HEK293 (cell line): Measurements from ENCODE around the gene SHISAL1.
"Not testable (repeated sequence)": the region's sequence is repeated elsewhere in the genome, so short reads cannot be mapped to it uniquely, and the experiment has no call there.

Experiments used
- CTCF ChIA-PET: fragments of 350-600 bp; formaldehyde crosslinking; extraction: SDS; loops from one replicate; lab custom pipeline; 2021; ENCODE audit warnings: antibody characterized with exemption; lab: Yijun Ruan, JAX
- POLR2A ChIA-PET: fragments of 300-600 bp; formaldehyde crosslinking; extraction: SDS; loops from one replicate; lab custom pipeline; 2020; ENCODE audit warnings: antibody characterized with exemption, inconsistent platforms; lab: Yijun Ruan, JAX
- H3K27ac ChIP-seq: fragments of 200-500 bp; sonication (Bioruptor generic); 2 replicates; pipeline ENCODE4 v1.5.1; 2014; ENCODE audit warnings: low read depth, low read length, control low read depth, inconsistent platforms; ENCODE audit errors: extremely low read depth
- H3K36me3 ChIP-seq, 2 experiments: fragments of 200-500 bp in 1 of 2; sonication (Bioruptor generic) in 1 of 2; 1 replicate in 1 of 2; 2 replicates in 1 of 2; pipeline ENCODE4 v1.5.1; 2014 to 2017; ENCODE audit warnings: inconsistent platforms in 2 of 2, low read length in 2 of 2; ENCODE audit not compliant: control insufficient read depth in 2 of 2, insufficient read depth in 1 of 2
- H3K4me1 ChIP-seq: fragments of 200-500 bp; sonication (Bioruptor generic); 2 replicates; pipeline ENCODE4 v1.5.1; 2014; ENCODE audit warnings: mild to moderate bottlenecking, low read length, inconsistent platforms; ENCODE audit not compliant: control insufficient read depth, insufficient read depth
- H3K4me3 ChIP-seq: 2 replicates; pipeline ENCODE4 v1.5.1; 2011; ENCODE audit warnings: low read depth, mild to moderate bottlenecking, control low read depth, low read length, moderate library complexity
- H3K9me3 ChIP-seq: fragments of 200-500 bp; sonication (Bioruptor generic); 2 replicates; pipeline ENCODE4 v1.5.1; 2014; ENCODE audit warnings: low read depth, low read length, inconsistent platforms; ENCODE audit not compliant: control insufficient read depth, insufficient read depth
- AEBP2 ChIP-seq: fragments of 450-650 bp; formaldehyde crosslinking; IDR thresholded peaks from 2 replicates; pipeline ENCODE4 v1.5.1; 2016; ENCODE audit warnings: missing biosample characterization, missing genetic modification characterization, borderline replicate concordance
- MZF1 ChIP-seq: fragments of 450-650 bp; formaldehyde crosslinking; IDR thresholded peaks from 2 replicates; pipeline ENCODE4 v1.5.1; 2017; ENCODE audit warnings: missing biosample characterization, missing genetic modification characterization, borderline replicate concordance
- PRDM6 ChIP-seq: fragments of 450-650 bp; formaldehyde crosslinking; IDR thresholded peaks from 2 replicates; pipeline ENCODE4 v1.5.1; 2017; ENCODE audit warnings: missing biosample characterization, missing genetic modification characterization
- SCRT1 ChIP-seq: fragments of 450-650 bp; formaldehyde crosslinking; IDR thresholded peaks from 2 replicates; pipeline ENCODE4 v1.5.1; 2016; ENCODE audit warnings: missing biosample characterization, missing genetic modification characterization, borderline replicate concordance
- ZNF133 ChIP-seq: fragments of 450-650 bp; formaldehyde crosslinking; IDR thresholded peaks from 2 replicates; pipeline ENCODE4 v1.5.1; 2016; ENCODE audit warnings: missing biosample characterization, missing genetic modification characterization
- ZNF311 ChIP-seq: fragments of 450-650 bp; formaldehyde crosslinking; IDR thresholded peaks from 2 replicates; pipeline ENCODE4 v1.5.1; 2017; ENCODE audit warnings: missing biosample characterization, missing genetic modification characterization, borderline replicate concordance
- ZNF335 ChIP-seq: fragments of 450-650 bp; formaldehyde crosslinking; conservative IDR thresholded peaks from 2 replicates; pipeline ENCODE4 v1.5.1; 2016; ENCODE audit warnings: missing biosample characterization, missing genetic modification characterization
- ZNF423 ChIP-seq: fragments of 450-650 bp; formaldehyde crosslinking; IDR thresholded peaks from 2 replicates; pipeline ENCODE4 v1.5.1; 2016; ENCODE audit warnings: missing biosample characterization, missing genetic modification characterization
- ZNF548 ChIP-seq: fragments of 450-650 bp; formaldehyde crosslinking; IDR thresholded peaks from 2 replicates; pipeline ENCODE4 v1.5.1; 2016; ENCODE audit warnings: missing biosample characterization, missing genetic modification characterization
- ZNF561 ChIP-seq: fragments of 450-650 bp; IDR thresholded peaks from 2 replicates; pipeline ENCODE4 v1.5.1; 2018; ENCODE audit warnings: missing biosample characterization, missing genetic modification characterization, borderline replicate concordance
- ZNF580 ChIP-seq: fragments of 450-650 bp; formaldehyde crosslinking; IDR thresholded peaks from 2 replicates; pipeline ENCODE4 v1.5.1; 2016; ENCODE audit warnings: missing biosample characterization, missing genetic modification characterization
- ZNF585B ChIP-seq: fragments of 450-650 bp; formaldehyde crosslinking; IDR thresholded peaks from 2 replicates; pipeline ENCODE4 v1.5.1; 2016; ENCODE audit warnings: missing biosample characterization, missing genetic modification characterization
- ZNF623 ChIP-seq: fragments of 450-650 bp; formaldehyde crosslinking; IDR thresholded peaks from 2 replicates; pipeline ENCODE4 v1.5.1; 2016; ENCODE audit warnings: missing biosample characterization, missing genetic modification characterization
- ZNF624 ChIP-seq: fragments of 450-650 bp; formaldehyde crosslinking; IDR thresholded peaks from 2 replicates; pipeline ENCODE4 v1.5.1; 2017; ENCODE audit warnings: missing biosample characterization, missing genetic modification characterization
- ZNF670 ChIP-seq: fragments of 450-650 bp; formaldehyde crosslinking; IDR thresholded peaks from 2 replicates; pipeline ENCODE4 v1.5.1; 2016; ENCODE audit warnings: missing biosample characterization, missing genetic modification characterization, low read depth
- ZNF704 ChIP-seq: fragments of 450-650 bp; formaldehyde crosslinking; IDR thresholded peaks from 2 replicates; pipeline ENCODE4 v1.5.1; 2016; ENCODE audit warnings: missing biosample characterization, missing genetic modification characterization
- ZNF776 ChIP-seq: fragments of 450-650 bp; formaldehyde crosslinking; IDR thresholded peaks from 2 replicates; pipeline ENCODE4 v1.5.0; 2017; ENCODE audit warnings: missing biosample characterization, missing genetic modification characterization, borderline replicate concordance
- ZSCAN5A ChIP-seq: fragments of 450-650 bp; formaldehyde crosslinking; IDR thresholded peaks from 2 replicates; pipeline ENCODE4 v1.5.1; 2016; ENCODE audit warnings: missing biosample characterization, missing genetic modification characterization

SHISAL1 gene

GRCh38 chr22:44304354-44304753 lies 8.4 kb downstream of the SHISAL1 start:
- Histone ChIP-seq H3K36me3 (no peaks in the 10 kb centered on the region), H3K9me3 (no peaks in the 10 kb centered on the region), H3K27ac (no peak overlapping the region), H3K4me1 (no peaks in the 10 kb centered on the region; the same call in 1 of the 2 replicates), H3K4me3 (no peak overlapping the region)
- TF ChIP-seq ZNF585B (tag by site-specific recombination) (no peak), SCRT1 (tag by site-specific recombination) (no peak), ZNF133 (tag by site-specific recombination) (no peak)
- ChIA-PET POLR2A (no interaction called here), CTCF (no interaction called here)

- peak; percentile 53 for TF ChIP-seq ZNF623 (tag by site-specific recombination)
- H3K36me3 ChIP-seq, H3K4me1 ChIP-seq, H3K27ac ChIP-seq, H3K4me3 ChIP-seq, POLR2A ChIA-PET, CTCF ChIA-PET, H3K9me3 ChIP-seq: not testable (repeated sequence)
Observed at GRCh38 chr22:44302363-44302762, 10.4 kb downstream of the SHISAL1 start.

- CTCF ChIA-PET, result no interaction called here
- TF ChIP-seq ZNF776 (tag by site-specific recombination) (no peak), ZNF311 (tag by site-specific recombination) (no peak), ZNF548 (tag by site-specific recombination) (no peak), MZF1 (tag by site-specific recombination) (no peak), ZNF580 (tag by site-specific recombination) (no peak), ZNF624 (tag by site-specific recombination) (no peak), AEBP2 (tag by site-specific recombination) (no peak), ZNF704 (tag by site-specific recombination) (no peak), ZNF423 (tag by site-specific recombination) (no peak), ZNF670 (tag by site-specific recombination) (no peak), ZNF335 (no peak), PRDM6 (tag by site-specific recombination) (no peak), ZNF561 (tag by site-specific recombination) (no peak), ZSCAN5A (tag by site-specific recombination) (no peak)
- Histone ChIP-seq H3K4me1 (no peaks in the 10 kb centered on the region), H3K27ac (no peak overlapping the region), H3K4me3 (no peak overlapping the region), H3K9me3 (no peaks in the 10 kb centered on the region), H3K36me3 (no peaks in the 10 kb centered on the region)
- POLR2A ChIA-PET, result no interaction called here
Observed at GRCh38 chr22:44301039-44301438, 11.7 kb downstream of the SHISAL1 start.
